HepG2 (cell line): Measurements from ENCODE around the gene TRPC4. TPM values are rescaled to one million over a fixed set of nuclear protein-coding genes. Genes with fewer than 3 reads are reported as not detected.

Experiments used
- ATAC-seq: fragments of 200-7000 bp; cut with Tn5 transposase; 3 replicates; pipeline ENCODE4 v1.9.1; 2020; ENCODE audit warnings: mild to moderate bottlenecking, moderate library complexity
- BruUV-seq: library from RNA; stranded (reverse); fragments of 400-500 nt; replicated peaks from 2 replicates; lab custom pipeline; 2021; lab: Mats Ljungman, UMichigan
- CTCF ChIA-PET: fragments of 300-600 bp; formaldehyde crosslinking; extraction: SDS; loops from one replicate; lab custom pipeline; 2021; ENCODE audit warnings: low total read pairs, inconsistent platforms, low intra/inter-chr PET ratio; lab: Yijun Ruan, JAX
- POLR2A ChIA-PET: fragments of 350-600 bp; sonication (Branson Sonifier 250); formaldehyde crosslinking; loops from one replicate; lab custom pipeline; 2020; ENCODE audit warnings: antibody characterized with exemption, inconsistent platforms; lab: Yijun Ruan, JAX
- DNase-seq: peaks from one replicate; pipeline ENCODE4 v3.0.0-alpha.2; 2015; ENCODE audit warnings: low spot score
- FAIRE-seq: peaks from 3 replicates; lab custom pipeline; 2011; peaks lifted over from hg19 to GRCh38; lab: Jason Lieb, UNC
- H2AFZ ChIP-seq: one replicate; pipeline ENCODE4 v1.6.1; 2011; ENCODE audit warnings: low read length, inconsistent platforms
- H3K27ac ChIP-seq: fragments of 300-600 bp; 3 replicates; pipeline ENCODE4 v1.8.0; 2011; ENCODE audit warnings: mixed run types, mild to moderate bottlenecking, mixed read lengths, low read length, inconsistent platforms; ENCODE audit not compliant: insufficient read depth; ENCODE audit errors: extremely low read length
- H3K27me3 ChIP-seq, 2 experiments: fragments of 200-600 bp in 1 of 2; 2 replicates in 1 of 2; 3 replicates in 1 of 2; pipeline versions ENCODE4 v1.6.0 to v1.8.0; 2011; ENCODE audit warnings: low read length in 2 of 2, mild to moderate bottlenecking in 2 of 2, moderate library complexity in 2 of 2, inconsistent platforms in 1 of 2; ENCODE audit not compliant: insufficient read depth in 2 of 2, control insufficient read depth in 1 of 2
- H3K36me3 ChIP-seq, 2 experiments: fragments of 200-600 bp in 1 of 2; replicated peaks in 1 of 2; 2 replicates in 1 of 2; 3 replicates in 1 of 2; pipeline versions ENCODE4 v1.5.1 to v1.8.0; 2011; ENCODE audit warnings: low read length in 2 of 2, inconsistent platforms in 1 of 2; ENCODE audit not compliant: insufficient read depth in 2 of 2, control insufficient read depth in 1 of 2
- H3K4me1 ChIP-seq: 2 replicates; pipeline ENCODE4 v1.5.1; 2012; ENCODE audit warnings: low read length, inconsistent platforms; ENCODE audit not compliant: insufficient read depth
- H3K4me2 ChIP-seq: 2 replicates; pipeline ENCODE4 v1.6.0; 2011; ENCODE audit warnings: low read depth, low read length, inconsistent platforms
- H3K4me3 ChIP-seq, 3 experiments: fragments of 200-600 bp in 1 of 3; sonication (generic), shearing (Covaris generic) in 1 of 3; replicated peaks in 1 of 3; 2 replicates each; pipeline ENCODE4 v1.5.1; 2011 to 2016; ENCODE audit warnings: low read length in 3 of 3, inconsistent platforms in 2 of 3, low read depth in 2 of 3, mild to moderate bottlenecking in 2 of 3, control low read depth in 1 of 3, mixed read lengths in 1 of 3; ENCODE audit not compliant: insufficient read depth in 1 of 3
- H3K79me2 ChIP-seq: one replicate; pipeline ENCODE4 v1.6.1; 2011; ENCODE audit warnings: low read length, inconsistent platforms; ENCODE audit not compliant: insufficient read depth
- H3K9ac ChIP-seq: 2 replicates; pipeline ENCODE4 v1.6.0; 2011; ENCODE audit warnings: mild to moderate bottlenecking, low read depth, low read length, inconsistent platforms; ENCODE audit not compliant: insufficient read depth
- H3K9me3 ChIP-seq: 2 replicates; pipeline ENCODE4 v1.5.1; 2012; ENCODE audit warnings: mild to moderate bottlenecking, low read length
- H4K20me1 ChIP-seq: 2 replicates; pipeline ENCODE4 v1.6.0; 2011; ENCODE audit warnings: inconsistent platforms, mild to moderate bottlenecking, low read length, moderate library complexity; ENCODE audit not compliant: insufficient read depth
- ATF7-NPFF ChIP-seq: sonication (generic); formaldehyde crosslinking; IDR thresholded peaks from 2 replicates; pipeline ENCODE4 v1.8.1; 2023; ENCODE audit warnings: mild to moderate bottlenecking, low read depth, missing genetic modification reagents, moderate library complexity
- CAMTA2 ChIP-seq: sonication (generic); formaldehyde crosslinking; IDR thresholded peaks from 2 replicates; pipeline ENCODE4 v1.4.0; 2020; ENCODE audit warnings: mild to moderate bottlenecking, missing genetic modification reagents, borderline replicate concordance
- MTA1 ChIP-seq: sonication (generic); formaldehyde crosslinking; IDR thresholded peaks from 2 replicates; pipeline ENCODE4 v1.4.0; 2020; ENCODE audit warnings: missing genetic modification reagents, mild to moderate bottlenecking, borderline replicate concordance
- NCOR1 ChIP-seq: fragments of 200-600 bp; sonication (generic); IDR thresholded peaks from 2 replicates; pipeline ENCODE4 v1.7.0; 2017; ENCODE audit warnings: antibody characterized with exemption, low read length, borderline replicate concordance
- ZNF839 ChIP-seq: sonication (generic); formaldehyde crosslinking; IDR thresholded peaks from 2 replicates; pipeline ENCODE4 v1.4.0; 2020; ENCODE audit warnings: missing genetic modification reagents, mild to moderate bottlenecking, borderline replicate concordance
- WGBS: methylation state at CpG from one replicate; pipeline ENCODE4 v1.1.6; 2017; ENCODE audit warnings: low lambda C conversion rate; 5-methylcytosine and 5-hydroxymethylcytosine counted together
- in situ Hi-C: cut with HindIII; loops from 2 replicates; pipeline ENCODE4 v1.10.0; 2017; ENCODE audit warnings: low pct_unique_long_range_greater_than_20kb; ENCODE audit not compliant: extremely low pct_ligation_motif_present
- intact Hi-C: fragments of 100-400 bp; cut with micrococcal nuclease; formaldehyde crosslinking; loops from one replicate; pipeline ENCODE4 v1.10.0; 2022; ENCODE audit not compliant: unreplicated experiment
- polyA plus RNA-seq, 8 experiments: library from polyadenylated mRNA; depleted of rRNA in 3 of 8; stranded (reverse) in 7 of 8; unstranded in 1 of 8; fragments of >200 nt; fragmentation: Illumina TruSeq in 4 of 8; extraction: Trizol in 4 of 8; gene quantifications; 2 replicates each; pipeline versions ENCODE4 v1.2.1 to v1.2.3, GENCODE V29; 2011 to 2016; ENCODE audit warnings: low read depth in 4 of 8, missing spikeins in 1 of 8, mixed read lengths in 1 of 8; ENCODE audit not compliant: insufficient read depth in 1 of 8
- total RNA-seq, 5 experiments: library from RNA; depleted of rRNA; stranded (reverse); fragments of >200 nt; fragmentation: Illumina TruSeq; extraction: Trizol; gene quantifications; 2 replicates each; pipeline ENCODE4 v1.2.3, GENCODE V29; 2016; ENCODE audit warnings: low read depth in 1 of 5
- TF ChIP-seq, protein P1 (sequence below): sonication (generic); formaldehyde crosslinking; IDR thresholded peaks from 2 replicates; pipeline ENCODE4 v1.4.0; 2020; ENCODE audit warnings: missing genetic modification reagents, borderline replicate concordance
- TF ChIP-seq, protein P2 (sequence below): sonication (generic); formaldehyde crosslinking; IDR thresholded peaks from 2 replicates; pipeline ENCODE4 v1.4.0; 2020; ENCODE audit warnings: missing genetic modification reagents, borderline replicate concordance
- TF ChIP-seq, protein P3 (sequence below): sonication (generic); formaldehyde crosslinking; IDR thresholded peaks from 2 replicates; pipeline ENCODE4 v1.4.0; 2020; ENCODE audit warnings: missing genetic modification reagents
- TF ChIP-seq, protein P4 (sequence below): sonication (generic); formaldehyde crosslinking; IDR thresholded peaks from 2 replicates; pipeline ENCODE4 v1.5.0; 2020; ENCODE audit warnings: missing genetic modification reagents
- TF ChIP-seq, protein P5 (sequence below): sonication (generic); formaldehyde crosslinking; IDR thresholded peaks from 2 replicates; pipeline ENCODE4 v1.8.1; 2023; ENCODE audit warnings: mild to moderate bottlenecking, inconsistent platforms, moderate library complexity, missing genetic modification reagents, borderline replicate concordance

Gene TRPC4
- total and polyA plus RNA-seq, 2 of the 13 experiments (the other 11 are each of a cell fraction or from before 2014, with no cell fraction given), result not detected

DNA sequence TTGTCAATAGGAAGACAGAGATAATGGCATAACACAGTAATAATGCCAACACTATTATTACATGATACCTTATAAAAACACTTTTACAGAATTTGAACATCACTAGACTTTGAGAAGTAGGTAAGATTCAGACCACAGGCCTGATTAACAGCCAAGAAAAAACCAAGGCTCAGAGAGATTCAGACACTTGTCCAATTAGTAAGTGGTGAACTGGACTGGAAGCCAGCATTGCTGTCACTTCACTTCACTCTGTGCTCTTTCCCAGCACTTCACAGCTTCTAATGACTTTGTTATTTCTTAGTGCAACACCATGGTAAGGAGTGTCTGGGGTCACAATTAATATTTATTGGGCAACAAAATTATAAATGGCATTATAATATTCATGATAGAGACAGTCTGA, 91.9 kb downstream of the TRPC4 start (continued):
- TF ChIP-seq, protein P1, sequence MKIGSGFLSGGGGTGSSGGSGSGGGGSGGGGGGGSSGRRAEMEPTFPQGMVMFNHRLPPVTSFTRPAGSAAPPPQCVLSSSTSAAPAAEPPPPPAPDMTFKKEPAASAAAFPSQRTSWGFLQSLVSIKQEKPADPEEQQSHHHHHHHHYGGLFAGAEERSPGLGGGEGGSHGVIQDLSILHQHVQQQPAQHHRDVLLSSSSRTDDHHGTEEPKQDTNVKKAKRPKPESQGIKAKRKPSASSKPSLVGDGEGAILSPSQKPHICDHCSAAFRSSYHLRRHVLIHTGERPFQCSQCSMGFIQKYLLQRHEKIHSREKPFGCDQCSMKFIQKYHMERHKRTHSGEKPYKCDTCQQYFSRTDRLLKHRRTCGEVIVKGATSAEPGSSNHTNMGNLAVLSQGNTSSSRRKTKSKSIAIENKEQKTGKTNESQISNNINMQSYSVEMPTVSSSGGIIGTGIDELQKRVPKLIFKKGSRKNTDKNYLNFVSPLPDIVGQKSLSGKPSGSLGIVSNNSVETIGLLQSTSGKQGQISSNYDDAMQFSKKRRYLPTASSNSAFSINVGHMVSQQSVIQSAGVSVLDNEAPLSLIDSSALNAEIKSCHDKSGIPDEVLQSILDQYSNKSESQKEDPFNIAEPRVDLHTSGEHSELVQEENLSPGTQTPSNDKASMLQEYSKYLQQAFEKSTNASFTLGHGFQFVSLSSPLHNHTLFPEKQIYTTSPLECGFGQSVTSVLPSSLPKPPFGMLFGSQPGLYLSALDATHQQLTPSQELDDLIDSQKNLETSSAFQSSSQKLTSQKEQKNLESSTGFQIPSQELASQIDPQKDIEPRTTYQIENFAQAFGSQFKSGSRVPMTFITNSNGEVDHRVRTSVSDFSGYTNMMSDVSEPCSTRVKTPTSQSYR (CRISPR knock-in tag), result no peak
- TF ChIP-seq CAMTA2 (CRISPR knock-in tag) (no peak), NCOR1 (no peak), MTA1 (CRISPR knock-in tag) (no peak)
- TF ChIP-seq, protein P2, sequence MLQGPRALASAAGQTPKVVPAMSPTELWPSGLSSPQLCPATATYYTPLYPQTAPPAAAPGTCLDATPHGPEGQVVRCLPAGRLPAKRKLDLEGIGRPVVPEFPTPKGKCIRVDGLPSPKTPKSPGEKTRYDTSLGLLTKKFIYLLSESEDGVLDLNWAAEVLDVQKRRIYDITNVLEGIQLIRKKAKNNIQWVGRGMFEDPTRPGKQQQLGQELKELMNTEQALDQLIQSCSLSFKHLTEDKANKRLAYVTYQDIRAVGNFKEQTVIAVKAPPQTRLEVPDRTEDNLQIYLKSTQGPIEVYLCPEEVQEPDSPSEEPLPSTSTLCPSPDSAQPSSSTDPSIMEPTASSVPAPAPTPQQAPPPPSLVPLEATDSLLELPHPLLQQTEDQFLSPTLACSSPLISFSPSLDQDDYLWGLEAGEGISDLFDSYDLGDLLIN, result no peak

DNA sequence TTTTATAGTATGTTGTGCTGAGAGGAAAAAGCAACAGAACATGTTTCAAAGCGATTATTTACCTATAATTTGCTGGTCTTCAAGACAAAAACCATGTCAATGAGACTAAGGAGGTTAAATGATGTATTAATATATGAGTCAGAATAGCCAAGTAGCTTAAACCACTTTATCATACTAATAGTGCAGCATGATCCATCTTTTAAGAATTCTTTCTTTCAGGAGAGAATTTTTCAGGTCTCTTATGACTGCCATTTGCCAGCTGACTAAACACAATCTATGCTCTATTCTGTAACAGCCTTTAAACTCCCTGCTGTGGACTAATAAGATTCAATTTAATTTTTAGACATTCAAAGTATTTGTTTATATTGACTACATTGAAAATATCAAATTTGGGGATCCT, 93.7 kb downstream of the TRPC4 start:
- WGBS, result 0% methylated on average over 1 of the region's 1 CpG
- Histone ChIP-seq H3K9me3 (no peaks in the 10 kb centered on the region), H3K36me3 (no peaks in the 10 kb centered on the region), H3K4me1 (no peaks in the 10 kb centered on the region), H3K4me2 (no peak overlapping the region), H3K9ac (no peak overlapping the region), H3K4me3 (no peak overlapping the region), H3K27ac (no peak overlapping the region), H2AFZ (no peak overlapping the region), H4K20me1 (no peaks in the 10 kb centered on the region), H3K27me3 (no peaks in the 10 kb centered on the region), H3K79me2 (no peaks in the 10 kb centered on the region)
- FAIRE-seq (no peak), ATAC-seq (no peak), DNase-seq (no peak)
- intact Hi-C loops, result no loop called here
- CTCF ChIA-PET, result no interaction called here
- no TSS peak for BruUV-seq
- in situ Hi-C loops, result no loop called here
- POLR2A ChIA-PET, result no interaction called here
- TF ChIP-seq, protein P3, sequence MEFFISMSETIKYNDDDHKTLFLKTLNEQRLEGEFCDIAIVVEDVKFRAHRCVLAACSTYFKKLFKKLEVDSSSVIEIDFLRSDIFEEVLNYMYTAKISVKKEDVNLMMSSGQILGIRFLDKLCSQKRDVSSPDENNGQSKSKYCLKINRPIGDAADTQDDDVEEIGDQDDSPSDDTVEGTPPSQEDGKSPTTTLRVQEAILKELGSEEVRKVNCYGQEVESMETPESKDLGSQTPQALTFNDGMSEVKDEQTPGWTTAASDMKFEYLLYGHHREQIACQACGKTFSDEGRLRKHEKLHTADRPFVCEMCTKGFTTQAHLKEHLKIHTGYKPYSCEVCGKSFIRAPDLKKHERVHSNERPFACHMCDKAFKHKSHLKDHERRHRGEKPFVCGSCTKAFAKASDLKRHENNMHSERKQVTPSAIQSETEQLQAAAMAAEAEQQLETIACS (CRISPR knock-in tag), result no peak
- TF ChIP-seq, protein P4, sequence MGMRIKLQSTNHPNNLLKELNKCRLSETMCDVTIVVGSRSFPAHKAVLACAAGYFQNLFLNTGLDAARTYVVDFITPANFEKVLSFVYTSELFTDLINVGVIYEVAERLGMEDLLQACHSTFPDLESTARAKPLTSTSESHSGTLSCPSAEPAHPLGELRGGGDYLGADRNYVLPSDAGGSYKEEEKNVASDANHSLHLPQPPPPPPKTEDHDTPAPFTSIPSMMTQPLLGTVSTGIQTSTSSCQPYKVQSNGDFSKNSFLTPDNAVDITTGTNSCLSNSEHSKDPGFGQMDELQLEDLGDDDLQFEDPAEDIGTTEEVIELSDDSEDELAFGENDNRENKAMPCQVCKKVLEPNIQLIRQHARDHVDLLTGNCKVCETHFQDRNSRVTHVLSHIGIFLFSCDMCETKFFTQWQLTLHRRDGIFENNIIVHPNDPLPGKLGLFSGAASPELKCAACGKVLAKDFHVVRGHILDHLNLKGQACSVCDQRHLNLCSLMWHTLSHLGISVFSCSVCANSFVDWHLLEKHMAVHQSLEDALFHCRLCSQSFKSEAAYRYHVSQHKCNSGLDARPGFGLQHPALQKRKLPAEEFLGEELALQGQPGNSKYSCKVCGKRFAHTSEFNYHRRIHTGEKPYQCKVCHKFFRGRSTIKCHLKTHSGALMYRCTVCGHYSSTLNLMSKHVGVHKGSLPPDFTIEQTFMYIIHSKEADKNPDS (CRISPR knock-in tag), result no peak
- TF ChIP-seq, protein P1 (CRISPR knock-in tag), result no peak
- TF ChIP-seq ZNF839 (CRISPR knock-in tag), result no peak
- no peak for TF ChIP-seq ATF7-NPFF (CRISPR knock-in tag)
- TF ChIP-seq, protein P5, sequence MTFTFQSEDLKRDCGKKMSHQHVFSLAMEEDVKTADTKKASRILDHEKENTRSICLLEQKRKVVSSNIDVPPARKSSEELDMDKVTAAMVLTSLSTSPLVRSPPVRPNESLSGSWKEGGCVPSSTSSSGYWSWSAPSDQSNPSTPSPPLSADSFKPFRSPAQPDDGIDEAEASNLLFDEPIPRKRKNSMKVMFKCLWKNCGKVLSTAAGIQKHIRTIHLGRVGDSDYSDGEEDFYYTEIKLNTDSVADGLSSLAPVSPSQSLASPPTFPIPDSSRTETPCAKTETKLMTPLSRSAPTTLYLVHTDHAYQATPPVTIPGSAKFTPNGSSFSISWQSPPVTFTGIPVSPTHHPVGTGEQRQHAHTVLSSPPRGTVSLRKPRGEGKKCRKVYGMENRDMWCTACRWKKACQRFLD (CRISPR knock-in tag), result no peak
